Right kidney (tissue), 1 donor: ENCODE results near the gene TK2.
"Not testable (repeated sequence)": the region's sequence is repeated elsewhere in the genome, so short reads cannot be mapped to it uniquely, and the experiment has no call there.

Experiments
- DNase-seq: peaks from one replicate; pipeline ENCODE4 v3.0.0-alpha.2; 2016

The TK2 gene

GRCh38 chr16:66468321-66468965 is 81.5 kb downstream of the TK2 start:
- no peak for DNase-seq

GRCh38 chr16:66467611-66468010 is 82.3 kb downstream of the TK2 start:
- no peak for DNase-seq

- DNase-seq = not testable (repeated sequence)
These were observed 83.3 kb downstream of the TK2 start for GRCh38 chr16:66466636-66467035.

- not testable (repeated sequence) for DNase-seq
These were observed 84.0 kb downstream of the TK2 start for GRCh38 chr16:66465946-66466345.

- DNase-seq = no peak
These were observed 87.0 kb downstream of the TK2 start for GRCh38 chr16:66462912-66463311.

GRCh38 chr16:66460703-66461102 is 89.2 kb downstream of the TK2 start:
- DNase-seq = no peak

GRCh38 chr16:66459878-66460277 is 90.0 kb downstream of the TK2 start:
- DNase-seq = no peak

GRCh38 chr16:66458853-66459252 is 91.1 kb downstream of the TK2 start:
- no peak for DNase-seq

GRCh38 chr16:66458292-66458691 is 91.6 kb downstream of the TK2 start:
- no peak for DNase-seq
